HFF-Myc (cell line): ENCODE measurements around the gene ITIH4.

ENCODE experiments used
- DNase-seq: peaks from one replicate; pipeline ENCODE4 v3.0.0-alpha.2; 2011; ENCODE audit warnings: low read depth; ENCODE audit errors: extremely low read depth
- H3K4me3 ChIP-seq: replicated peaks from 2 replicates; pipeline ENCODE4 v1.5.1; 2011; ENCODE audit warnings: low read depth, mild to moderate bottlenecking, control low read depth, low read length
- CTCF ChIP-seq: IDR thresholded peaks from 2 replicates; pipeline ENCODE4 v1.5.1; 2012; ENCODE audit warnings: mild to moderate bottlenecking, low read depth, low read length, control low read depth; ENCODE audit errors: missing control alignments

The ITIH4 gene

GRCh38 chr3:52845691-52846431 is 15.4 kb upstream of the ITIH4 start:
- no peak overlapping the region for H3K4me3 ChIP-seq
- TF ChIP-seq CTCF: peak; percentile 24
- no peak for DNase-seq

DNA sequence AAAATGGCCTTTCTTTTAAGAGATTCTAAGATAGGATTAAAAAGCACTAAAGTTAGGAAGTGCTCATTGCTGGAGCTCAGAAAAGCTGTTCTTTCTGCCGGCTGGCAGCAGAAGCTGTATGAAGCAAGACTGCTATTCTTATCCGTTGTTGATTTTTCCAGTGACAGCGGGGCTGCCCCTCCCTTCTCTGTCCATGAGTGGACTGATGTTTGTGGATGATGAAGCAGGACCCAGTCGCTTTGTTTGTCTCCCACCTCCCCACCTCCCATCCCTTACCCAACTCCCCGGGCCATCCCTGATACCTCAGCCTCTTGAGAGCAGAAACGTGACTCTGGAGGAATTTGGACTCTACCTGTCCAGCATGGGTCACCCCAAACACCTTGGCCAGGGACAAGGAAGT is 14.7 kb upstream of the ITIH4 start:
- TF ChIP-seq CTCF: no peak
- H3K4me3 ChIP-seq: no peak overlapping the region
- DNase-seq: no peak

DNA sequence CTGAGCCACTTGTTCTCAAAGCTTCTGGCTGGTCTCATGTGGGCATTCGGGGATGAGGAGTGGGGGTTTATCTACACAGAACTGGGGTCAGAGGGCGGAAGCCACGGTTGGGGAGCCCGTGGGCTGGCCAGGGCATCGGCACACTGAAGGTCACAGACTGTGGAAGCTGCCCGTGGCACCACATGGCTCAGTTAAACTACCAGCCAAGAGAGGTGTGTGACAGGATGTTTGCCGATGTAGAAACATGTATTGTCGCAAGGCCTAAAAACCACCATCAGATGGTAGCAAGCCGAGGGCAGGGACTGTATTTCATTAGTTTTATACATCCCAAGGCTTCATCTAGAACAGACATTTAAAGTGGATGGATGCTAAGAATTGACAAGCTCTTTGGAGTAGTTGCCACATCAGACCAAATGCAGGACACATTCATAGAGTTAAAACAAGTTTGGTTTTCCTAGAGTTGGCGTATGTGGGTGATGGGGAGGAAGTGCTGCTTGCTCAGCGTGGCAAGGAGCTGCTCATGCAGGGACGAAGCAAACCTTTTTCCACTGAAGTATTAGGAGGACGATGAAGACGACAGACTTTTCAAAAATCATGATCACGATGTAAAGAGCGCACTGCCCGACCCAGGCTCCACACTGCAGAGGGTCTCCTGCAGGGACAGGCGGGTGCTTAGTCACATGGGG is 14.0 kb upstream of the ITIH4 start:
- no peak for DNase-seq
- no peak overlapping the region for H3K4me3 ChIP-seq
- TF ChIP-seq CTCF: no peak

DNA sequence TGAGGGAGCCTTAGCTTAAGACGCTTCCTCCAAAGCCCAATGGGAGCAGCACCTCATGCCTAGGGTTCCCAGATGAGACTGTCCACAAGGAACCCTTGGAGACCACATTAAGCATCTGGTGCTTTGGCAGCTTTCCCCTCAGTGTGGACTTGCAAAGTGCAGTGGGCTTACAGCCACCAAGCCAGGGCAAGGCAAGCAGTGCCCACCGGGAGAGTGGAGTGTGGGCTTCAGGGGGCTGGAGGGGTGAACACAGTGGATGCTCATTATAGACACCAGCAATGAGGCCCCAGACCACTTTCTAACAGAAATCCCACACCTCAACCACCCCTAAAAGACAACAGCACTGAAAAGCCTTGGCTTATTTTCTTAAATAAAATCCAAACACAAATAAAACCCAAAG is 13.4 kb upstream of the ITIH4 start:
- no peak for DNase-seq
- TF ChIP-seq CTCF: no peak
- no peak overlapping the region for H3K4me3 ChIP-seq

GRCh38 chr3:52843108-52843865 is 12.8 kb upstream of the ITIH4 start:
- H3K4me3 ChIP-seq: no peak overlapping the region
- no peak for TF ChIP-seq CTCF
- DNase-seq: no peak

- DNase-seq: no peak
- no peak overlapping the region for H3K4me3 ChIP-seq
- TF ChIP-seq CTCF: no peak
Measured at GRCh38 chr3:52842424-52842823, 12.0 kb upstream of the ITIH4 start.
